ENCODE results near the gene UGT2B17. TPM values are rescaled to one million over a fixed set of nuclear protein-coding genes. Genes with fewer than 3 reads are reported as not detected.

Gene UGT2B17
- total RNA-seq, 2 experiments from 2014 or later = not detected

DNA sequence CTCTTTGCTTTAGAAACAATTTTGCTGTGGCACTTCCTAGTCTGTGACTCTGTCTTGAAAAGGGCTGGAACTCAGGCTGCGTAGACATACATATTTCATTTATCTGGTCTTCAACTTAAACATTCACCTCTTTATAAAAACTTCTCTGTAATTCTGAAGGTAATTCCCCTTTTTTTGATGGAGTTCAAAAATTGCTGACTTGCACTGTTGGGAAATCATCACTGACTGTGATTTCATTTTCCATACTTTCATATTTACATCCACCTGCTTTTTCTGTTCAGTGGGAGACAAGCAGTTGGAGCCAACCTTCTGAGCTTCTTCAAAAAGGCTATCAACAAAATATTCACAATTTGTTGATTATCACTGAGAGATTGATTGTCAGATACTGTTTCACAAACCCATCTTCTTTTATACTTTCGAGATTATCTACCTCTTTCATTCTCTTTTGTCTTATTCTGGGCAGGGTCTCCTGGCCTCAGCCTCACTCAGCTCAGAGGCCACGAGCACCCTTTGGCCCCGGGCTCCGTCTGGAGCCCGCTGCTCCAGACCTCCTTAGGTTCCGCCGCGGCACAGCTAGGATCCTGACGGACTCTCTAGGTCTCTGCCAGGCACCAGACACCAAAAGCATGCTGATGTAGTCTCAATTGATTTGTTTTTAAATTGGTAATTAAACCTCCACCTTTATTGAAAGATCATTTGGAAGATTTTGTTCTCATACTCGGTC is 39.7 kb upstream of the UGT2B17 start:
- Histone ChIP-seq H3K36me3 (ENCODE audit: insufficient read depth, low read length) (no peaks in the 10 kb centered on the region), H4K20me1 (ENCODE audit: insufficient read depth, low read length) (no peaks in the 10 kb centered on the region), H3K4me3 (ENCODE audit: low read depth, low read length, poor library complexity, severe bottlenecking) (no peak overlapping the region), H3K4me1 (ENCODE audit: insufficient read depth, low read length, poor library complexity, severe bottlenecking) (no peaks in the 10 kb centered on the region), H3K9me3 (ENCODE audit: low read length) (no peaks in the 10 kb centered on the region), H3K27ac (ENCODE audit: low read depth, low read length, poor library complexity, severe bottlenecking) (no peak overlapping the region), H3K79me2 (ENCODE audit: insufficient read depth, low read depth, low read length) (no peaks in the 10 kb centered on the region), H3K4me2 (ENCODE audit: low read length) (no peak overlapping the region), H2AFZ (ENCODE audit: low read length) (no peak overlapping the region), H3K9me2 (ENCODE audit: insufficient read depth, low read length) (no peaks in the 10 kb centered on the region)
- intact Hi-C loops (cut with micrococcal nuclease; ENCODE audit: unreplicated experiment) = no loop called here
- no TSS peak for BruUV-seq (replicated peaks)
- no peak for DNase-seq (ENCODE audit: low spot score)
- TF ChIP-seq, protein P1, sequence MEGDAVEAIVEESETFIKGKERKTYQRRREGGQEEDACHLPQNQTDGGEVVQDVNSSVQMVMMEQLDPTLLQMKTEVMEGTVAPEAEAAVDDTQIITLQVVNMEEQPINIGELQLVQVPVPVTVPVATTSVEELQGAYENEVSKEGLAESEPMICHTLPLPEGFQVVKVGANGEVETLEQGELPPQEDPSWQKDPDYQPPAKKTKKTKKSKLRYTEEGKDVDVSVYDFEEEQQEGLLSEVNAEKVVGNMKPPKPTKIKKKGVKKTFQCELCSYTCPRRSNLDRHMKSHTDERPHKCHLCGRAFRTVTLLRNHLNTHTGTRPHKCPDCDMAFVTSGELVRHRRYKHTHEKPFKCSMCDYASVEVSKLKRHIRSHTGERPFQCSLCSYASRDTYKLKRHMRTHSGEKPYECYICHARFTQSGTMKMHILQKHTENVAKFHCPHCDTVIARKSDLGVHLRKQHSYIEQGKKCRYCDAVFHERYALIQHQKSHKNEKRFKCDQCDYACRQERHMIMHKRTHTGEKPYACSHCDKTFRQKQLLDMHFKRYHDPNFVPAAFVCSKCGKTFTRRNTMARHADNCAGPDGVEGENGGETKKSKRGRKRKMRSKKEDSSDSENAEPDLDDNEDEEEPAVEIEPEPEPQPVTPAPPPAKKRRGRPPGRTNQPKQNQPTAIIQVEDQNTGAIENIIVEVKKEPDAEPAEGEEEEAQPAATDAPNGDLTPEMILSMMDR (conservative IDR thresholded peaks at IDR 0.05; ENCODE audit: low read length) = no peak
- TF ChIP-seq EZH2phosphoT487 (IDR thresholded peaks at IDR 0.05; ENCODE audit: borderline replicate concordance, low read depth, low read length) = no peak
- POLR2A ChIA-PET = interaction anchor here (0.6 kb wide), 1 partner anchor 1805 kb away, joined by 3 read pairs; no protein-coding TSS in a partner anchor
- CTCF ChIA-PET (ENCODE audit: unreplicated experiment) = no interaction called here

DNA sequence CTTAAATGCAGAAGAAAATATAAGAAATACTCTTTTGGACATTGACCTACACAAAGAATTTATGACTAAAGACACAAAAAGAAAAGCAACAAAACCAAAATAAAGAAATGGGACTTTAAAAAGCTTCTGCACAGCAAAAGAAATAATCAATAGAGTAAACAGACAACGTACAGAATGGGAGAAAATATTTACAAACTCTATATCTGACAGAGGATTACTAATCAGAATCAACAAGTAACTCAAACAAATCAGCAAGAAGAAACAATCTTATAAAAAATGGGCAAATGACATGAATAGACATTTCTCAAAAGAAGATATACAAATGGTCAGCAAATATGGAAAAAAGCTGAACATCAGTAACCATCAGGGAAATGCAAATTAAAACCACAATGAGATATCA is 37.6 kb upstream of the UGT2B17 start:
- Histone ChIP-seq H3K9me3 (ENCODE audit: low read length) (no peaks in the 10 kb centered on the region), H3K4me3 (ENCODE audit: low read depth, low read length, poor library complexity, severe bottlenecking) (no peak overlapping the region), H2AFZ (ENCODE audit: low read length) (no peak overlapping the region), H3K79me2 (ENCODE audit: insufficient read depth, low read depth, low read length) (no peaks in the 10 kb centered on the region), H3K36me3 (ENCODE audit: insufficient read depth, low read length) (no peaks in the 10 kb centered on the region), H4K20me1 (ENCODE audit: insufficient read depth, low read length) (no peaks in the 10 kb centered on the region), H3K27ac (ENCODE audit: low read depth, low read length, poor library complexity, severe bottlenecking) (no peak overlapping the region), H3K4me1 (ENCODE audit: insufficient read depth, low read length, poor library complexity, severe bottlenecking) (no peaks in the 10 kb centered on the region), H3K9me2 (ENCODE audit: insufficient read depth, low read length) (no peaks in the 10 kb centered on the region), H3K4me2 (ENCODE audit: low read length) (no peak overlapping the region)
- ChIA-PET CTCF (ENCODE audit: unreplicated experiment) (no interaction called here), POLR2A (no interaction called here)
- TF ChIP-seq, protein P1 (conservative IDR thresholded peaks at IDR 0.05; ENCODE audit: low read length) = no peak
- no peak for TF ChIP-seq EZH2phosphoT487 (IDR thresholded peaks at IDR 0.05; ENCODE audit: borderline replicate concordance, low read depth, low read length)
- intact Hi-C loops (cut with micrococcal nuclease; ENCODE audit: unreplicated experiment) = no loop called here
- DNase-seq (ENCODE audit: low spot score) = no peak
- BruUV-seq (replicated peaks) = no TSS peak

DNA sequence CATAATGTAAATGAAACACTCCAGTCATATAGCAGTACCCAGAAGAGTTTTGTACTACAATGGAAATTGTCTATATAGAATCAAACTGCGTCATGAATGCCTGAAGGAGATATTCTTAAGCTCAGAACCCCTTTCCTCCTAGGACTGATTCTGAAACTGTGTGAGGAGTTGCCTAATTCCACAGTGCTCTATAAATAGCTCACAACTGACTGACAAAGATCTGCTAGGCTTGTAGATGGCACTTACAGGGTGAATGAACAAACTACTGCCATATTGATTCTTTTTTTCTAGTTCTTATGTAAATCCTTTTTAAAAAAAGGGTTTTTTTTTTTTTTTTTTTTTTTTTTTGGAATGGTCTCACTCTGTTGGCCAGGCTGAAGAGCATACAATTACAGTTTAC is 30.1 kb upstream of the UGT2B17 start:
- no TSS peak for BruUV-seq (replicated peaks)
- no peaks in the 10 kb centered on the region for H3K79me2 ChIP-seq (ENCODE audit: insufficient read depth, low read depth, low read length)
- CTCF ChIA-PET (ENCODE audit: unreplicated experiment) = no interaction called here

More for the DNA sequence above, 30.1 kb upstream of the UGT2B17 start:
- no peak for TF ChIP-seq EZH2phosphoT487 (IDR thresholded peaks at IDR 0.05; ENCODE audit: borderline replicate concordance, low read depth, low read length)
- TF ChIP-seq, protein P1 (conservative IDR thresholded peaks at IDR 0.05; ENCODE audit: low read length) = no peak
- Histone ChIP-seq H2AFZ (ENCODE audit: low read length) (no peak overlapping the region), H3K4me2 (ENCODE audit: low read length) (no peak overlapping the region), H3K27ac (ENCODE audit: low read depth, low read length, poor library complexity, severe bottlenecking) (no peak overlapping the region), H3K4me3 (ENCODE audit: low read depth, low read length, poor library complexity, severe bottlenecking) (no peak overlapping the region), H3K4me1 (ENCODE audit: insufficient read depth, low read length, poor library complexity, severe bottlenecking) (no peaks in the 10 kb centered on the region), H4K20me1 (ENCODE audit: insufficient read depth, low read length) (no peaks in the 10 kb centered on the region), H3K36me3 (ENCODE audit: insufficient read depth, low read length) (no peaks in the 10 kb centered on the region), H3K9me3 (ENCODE audit: low read length) (no peaks in the 10 kb centered on the region), H3K9me2 (ENCODE audit: insufficient read depth, low read length) (no peaks in the 10 kb centered on the region)
- POLR2A ChIA-PET = no interaction called here
- no peak for DNase-seq (ENCODE audit: low spot score)
- intact Hi-C loops (cut with micrococcal nuclease; ENCODE audit: unreplicated experiment) = no loop called here
